ENCODE data around the gene SYNDIG1. TPM values are rescaled to one million over a fixed set of nuclear protein-coding genes. Genes with fewer than 3 reads are reported as not detected.

SYNDIG1 gene
- total RNA-seq, 2 experiments from 2014 or later = not detected

DNA sequence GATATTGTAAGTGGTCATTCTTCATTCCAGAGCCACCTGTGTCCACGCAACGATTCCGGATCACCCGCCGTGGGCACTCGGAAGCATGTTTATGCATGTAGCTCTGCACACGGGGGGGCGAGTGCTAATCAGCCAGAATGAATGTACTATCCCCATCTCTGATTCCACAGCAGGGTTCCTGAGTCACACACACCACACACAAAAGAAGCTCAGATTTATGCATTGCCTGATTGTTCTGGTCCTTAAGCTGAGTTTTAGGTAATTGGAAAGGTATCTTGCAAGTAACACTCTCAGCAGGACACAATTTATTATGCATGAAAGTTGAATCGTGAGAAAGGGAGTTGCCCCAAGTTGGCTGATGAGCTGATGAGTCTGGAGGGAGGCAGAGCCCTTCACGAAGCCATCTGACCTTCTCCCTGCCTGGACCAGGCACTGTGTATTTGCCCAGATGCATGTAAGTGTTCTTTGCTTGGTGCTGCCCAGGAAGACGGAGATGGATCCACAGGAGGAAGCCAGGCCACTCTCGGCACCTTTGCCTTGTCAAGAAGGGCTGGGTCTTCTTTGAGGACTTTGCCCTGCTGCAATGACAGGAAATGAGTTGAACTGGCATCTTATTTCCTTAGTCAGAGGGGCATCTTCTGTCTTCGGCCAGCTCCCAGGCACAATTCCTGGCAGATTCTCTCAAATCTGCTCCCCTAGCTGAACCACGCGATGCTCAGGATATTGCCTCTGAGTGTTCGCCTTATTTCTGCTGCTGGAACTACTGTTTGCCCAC is 141.1 kb downstream of the SYNDIG1 start:
- ChIA-PET CTCF (no interaction called here), POLR2A (no interaction called here)
- no peak for DNase-seq
- H3K27ac Mint-ChIP-seq = no peak overlapping the region
- no peak for ATAC-seq
- H3K4me1 Mint-ChIP-seq (ENCODE audit: low read depth) = no peaks in the 10 kb centered on the region
- no peak overlapping the region for H3K4me3 Mint-ChIP-seq
- no peaks in the 10 kb centered on the region for H3K36me3 Mint-ChIP-seq (ENCODE audit: low read depth)
- H3K27me3 Mint-ChIP-seq (ENCODE audit: low read depth) = no peaks in the 10 kb centered on the region
- H3K9me3 Mint-ChIP-seq (ENCODE audit: insufficient read depth) = no peaks in the 10 kb centered on the region

DNA sequence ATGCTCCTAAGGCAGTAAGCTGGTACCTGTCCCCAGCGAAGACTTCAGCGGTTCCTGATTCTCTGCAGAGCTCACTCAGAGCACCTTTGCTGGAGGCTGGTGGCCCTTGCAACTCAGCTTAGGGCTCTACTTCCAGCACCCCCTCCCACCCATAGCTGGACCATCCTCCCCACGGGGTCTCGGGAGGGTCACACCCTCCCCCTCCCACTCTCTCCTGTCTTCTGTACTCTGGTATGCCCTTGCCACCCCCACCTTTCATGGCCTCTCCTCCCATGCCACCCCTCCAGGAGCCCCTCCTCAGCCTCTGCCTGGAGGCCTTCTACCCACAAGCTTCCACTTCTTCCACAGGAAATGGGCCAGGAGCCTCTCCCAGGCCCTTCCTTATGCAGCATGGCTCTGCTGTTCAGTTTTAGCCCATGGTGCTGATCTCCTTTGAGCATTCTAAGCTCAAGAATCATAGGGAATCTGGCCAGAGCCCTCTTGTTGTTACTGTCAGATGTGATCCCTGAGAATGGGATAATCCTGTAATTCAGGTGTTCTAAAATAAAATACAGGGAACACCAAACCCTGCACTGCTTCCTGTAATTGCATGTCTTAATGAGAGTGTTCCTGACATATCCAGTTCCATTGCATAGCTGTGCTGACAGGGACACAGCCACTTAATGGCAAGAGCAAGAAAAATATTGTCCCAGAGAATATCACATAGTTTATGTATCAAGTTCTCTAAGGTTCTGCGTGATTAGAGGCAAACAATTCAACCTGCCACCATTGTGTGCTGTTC is 142.1 kb downstream of the SYNDIG1 start:
- CTCF ChIA-PET = no interaction called here

DNA sequence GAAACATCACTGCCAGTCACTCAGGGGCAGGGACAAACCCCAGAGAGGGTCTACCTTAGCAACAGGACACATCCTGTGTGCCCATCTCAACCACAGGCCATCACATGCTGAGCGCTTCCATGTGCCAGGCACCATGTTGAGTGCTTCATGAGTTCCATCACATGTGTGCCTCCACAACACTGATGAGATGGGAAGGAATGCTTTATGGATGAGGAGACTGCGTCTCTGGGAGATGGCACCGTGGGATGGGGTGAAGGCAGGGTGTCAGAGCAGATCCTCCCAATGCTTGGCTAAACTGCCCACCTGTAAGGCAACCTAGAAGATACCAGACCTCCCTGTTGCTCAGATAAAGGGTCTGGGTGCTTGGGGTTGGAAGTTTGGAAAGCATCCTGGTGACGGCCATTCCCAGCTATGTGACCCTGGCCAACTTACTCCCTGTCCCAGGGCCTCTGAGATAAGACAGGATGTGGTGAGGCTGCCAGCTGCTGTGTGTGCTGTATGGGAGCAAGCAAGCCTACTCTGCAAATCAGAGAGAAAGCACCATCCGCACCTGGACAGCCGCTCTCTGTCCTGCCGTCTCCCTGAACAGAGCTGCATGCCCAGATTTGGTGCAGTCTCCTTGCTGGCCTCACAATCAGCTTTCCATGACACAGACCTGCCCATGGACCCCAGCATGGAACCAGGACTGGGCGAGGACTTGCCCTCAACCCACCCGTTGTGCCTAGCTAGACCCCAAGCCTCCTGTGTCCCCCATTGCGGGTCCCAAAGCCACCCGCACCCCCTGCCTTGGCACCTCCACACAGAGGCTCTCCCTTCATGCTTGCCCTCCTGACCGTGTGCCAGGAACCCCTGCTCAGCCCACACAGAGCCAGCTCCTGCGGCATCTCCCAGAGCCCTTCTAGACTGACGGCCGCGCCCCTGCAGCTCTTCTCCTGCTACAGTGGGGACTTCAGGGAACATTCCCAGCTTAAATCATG is 143.7 kb downstream of the SYNDIG1 start:
- Mint-ChIP-seq H3K4me3 (no peak overlapping the region), H3K36me3 (ENCODE audit: low read depth) (no peaks in the 10 kb centered on the region), H3K27ac (no peak overlapping the region), H3K27me3 (ENCODE audit: low read depth) (no peaks in the 10 kb centered on the region), H3K4me1 (ENCODE audit: low read depth) (no peaks in the 10 kb centered on the region), H3K9me3 (ENCODE audit: insufficient read depth) (no peaks in the 10 kb centered on the region)
- CTCF ChIA-PET = no interaction called here
- DNase-seq = no peak
- POLR2A ChIA-PET = no interaction called here
- ATAC-seq = no peak

More for the DNA sequence above, 142.1 kb downstream of the SYNDIG1 start:
- ATAC-seq (no peak), DNase-seq (no peak)
- H3K4me3 Mint-ChIP-seq = no peak overlapping the region
- H3K27me3 Mint-ChIP-seq (ENCODE audit: low read depth) = no peaks in the 10 kb centered on the region
- no peak overlapping the region for H3K27ac Mint-ChIP-seq
- POLR2A ChIA-PET = no interaction called here
- no peaks in the 10 kb centered on the region for H3K4me1 Mint-ChIP-seq (ENCODE audit: low read depth)
- H3K36me3 Mint-ChIP-seq (ENCODE audit: low read depth) = no peaks in the 10 kb centered on the region
- no peaks in the 10 kb centered on the region for H3K9me3 Mint-ChIP-seq (ENCODE audit: insufficient read depth)

DNA sequence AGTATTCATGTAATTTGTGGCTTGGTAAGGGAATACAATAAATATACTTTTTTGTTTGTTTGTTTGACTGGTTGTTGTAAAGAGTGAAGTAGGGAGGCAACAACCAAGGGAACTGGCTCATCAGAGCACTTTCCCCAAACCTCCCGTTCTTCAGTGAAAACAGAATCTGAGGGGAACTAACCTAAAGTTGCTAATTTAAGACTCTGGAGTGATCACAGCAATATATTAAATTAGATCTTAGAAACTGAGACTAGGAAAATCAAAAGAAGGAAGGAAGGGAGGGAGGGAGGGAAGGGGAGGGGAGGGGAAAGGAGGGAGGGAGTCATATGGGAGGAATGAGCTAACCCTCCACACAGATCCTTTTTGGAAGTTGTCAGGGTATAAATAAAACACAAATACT is 144.9 kb downstream of the SYNDIG1 start:
- DNase-seq (no peak), ATAC-seq (no peak)
- Mint-ChIP-seq H3K27me3 (ENCODE audit: low read depth) (no peaks in the 10 kb centered on the region), H3K4me1 (ENCODE audit: low read depth) (no peaks in the 10 kb centered on the region), H3K4me3 (no peak overlapping the region), H3K9me3 (ENCODE audit: insufficient read depth) (no peaks in the 10 kb centered on the region), H3K36me3 (ENCODE audit: low read depth) (no peaks in the 10 kb centered on the region), H3K27ac (no peak overlapping the region)
- POLR2A ChIA-PET = no interaction called here
- CTCF ChIA-PET = no interaction called here

DNA sequence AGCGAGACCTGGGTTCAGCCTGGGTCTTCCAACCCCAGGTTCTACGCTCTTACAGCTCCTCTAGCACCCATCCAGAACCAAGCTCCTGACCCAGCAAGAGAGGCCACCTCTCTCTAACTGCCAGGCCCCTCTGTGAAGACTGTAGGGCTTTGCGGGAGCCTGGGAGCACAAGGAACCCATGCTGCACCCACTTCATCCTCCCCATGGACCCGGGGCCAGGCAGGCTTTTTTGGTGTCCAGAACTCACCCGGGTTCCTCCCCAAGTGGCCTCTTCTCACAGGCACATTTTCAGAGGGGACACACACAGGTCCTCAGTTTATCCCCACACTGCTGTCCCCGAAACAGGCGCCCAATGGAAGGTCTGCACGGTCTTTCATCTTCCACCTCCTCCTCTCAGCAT is 145.9 kb downstream of the SYNDIG1 start:
- no peaks in the 10 kb centered on the region for H3K9me3 Mint-ChIP-seq (ENCODE audit: insufficient read depth)
- no peaks in the 10 kb centered on the region for H3K4me1 Mint-ChIP-seq (ENCODE audit: low read depth)
- no peaks in the 10 kb centered on the region for H3K27me3 Mint-ChIP-seq (ENCODE audit: low read depth)
- no peaks in the 10 kb centered on the region for H3K36me3 Mint-ChIP-seq (ENCODE audit: low read depth)
- ChIA-PET POLR2A (no interaction called here), CTCF (no interaction called here)
- ATAC-seq (no peak), DNase-seq (no peak)
- H3K27ac Mint-ChIP-seq = no peak overlapping the region
- H3K4me3 Mint-ChIP-seq = no peak overlapping the region

DNA sequence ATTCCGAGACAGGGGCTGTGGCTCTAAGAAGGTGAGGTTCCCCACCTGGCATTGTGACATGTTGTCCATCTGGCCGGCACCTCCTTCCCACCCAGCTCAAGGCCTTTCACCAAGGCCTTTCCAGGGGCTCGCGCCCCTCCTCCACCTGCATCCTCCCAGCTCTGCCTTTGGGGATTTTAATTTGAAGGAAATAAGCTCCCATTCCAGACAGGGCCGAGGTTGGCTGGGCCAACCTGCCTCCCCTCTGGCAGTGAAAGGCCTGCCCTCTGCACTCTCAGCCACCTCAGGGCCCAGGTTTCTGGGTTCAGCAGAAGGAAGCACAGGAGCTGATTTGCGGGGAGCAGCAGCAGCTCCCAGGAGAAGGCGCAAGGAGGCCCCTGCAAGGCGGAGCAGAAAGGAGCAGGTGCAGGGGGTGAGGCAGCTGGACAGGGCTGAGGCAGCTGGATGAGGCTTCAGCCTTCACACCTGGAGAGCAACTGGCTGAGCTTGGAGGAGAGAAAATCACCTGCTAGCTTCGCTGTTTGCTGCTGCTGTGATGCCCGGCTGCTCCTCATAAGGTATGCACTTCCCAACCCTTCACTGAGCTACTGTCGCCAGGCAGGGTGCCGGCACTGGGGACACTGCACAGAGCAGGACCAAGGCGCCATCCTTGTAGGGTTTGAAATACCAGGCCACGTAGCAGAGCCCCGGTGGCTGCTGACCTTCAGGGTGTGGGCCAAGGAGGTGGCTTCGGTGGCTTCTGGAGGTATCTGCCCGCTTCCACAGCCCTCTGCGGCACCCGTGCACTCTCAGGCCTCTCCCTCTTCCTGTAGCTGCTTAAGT is 147.0 kb downstream of the SYNDIG1 start:
- POLR2A ChIA-PET = interaction anchor here (0.5 kb wide), 1 partner anchor 12 kb away, joined by 3 read pairs; no protein-coding TSS in a partner anchor
- H3K4me3 Mint-ChIP-seq = no peak overlapping the region
- ATAC-seq = no peak

DNA sequence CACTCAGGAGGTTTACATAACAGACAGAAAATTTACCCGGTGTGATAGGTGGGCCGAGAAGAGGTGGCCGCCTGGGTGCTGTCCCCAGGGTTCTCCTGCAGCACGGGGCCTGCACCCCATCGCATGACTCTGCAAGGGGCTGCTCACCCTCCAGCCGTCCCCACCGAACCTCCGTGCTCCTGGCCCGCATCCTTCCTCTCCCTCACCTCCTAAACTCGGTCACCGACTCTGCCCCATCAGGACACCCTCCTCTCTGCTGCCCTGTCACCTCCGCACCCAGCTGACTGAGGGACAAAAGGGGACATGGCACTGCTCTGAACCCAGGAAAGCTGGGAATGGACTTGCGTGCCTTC is 147.6 kb downstream of the SYNDIG1 start:
- ATAC-seq (no peak), DNase-seq (no peak)
- no peak overlapping the region for H3K27ac Mint-ChIP-seq
- CTCF ChIA-PET = no interaction called here
- no peaks in the 10 kb centered on the region for H3K36me3 Mint-ChIP-seq (ENCODE audit: low read depth)
- no peaks in the 10 kb centered on the region for H3K27me3 Mint-ChIP-seq (ENCODE audit: low read depth)
- H3K9me3 Mint-ChIP-seq (ENCODE audit: insufficient read depth) = no peaks in the 10 kb centered on the region
- POLR2A ChIA-PET = interaction anchor here (0.5 kb wide), 1 partner anchor 13 kb away, joined by 3 read pairs; no protein-coding TSS in a partner anchor
- no peaks in the 10 kb centered on the region for H3K4me1 Mint-ChIP-seq (ENCODE audit: low read depth)
- H3K4me3 Mint-ChIP-seq = no peak overlapping the region

More for the DNA sequence above, 147.0 kb downstream of the SYNDIG1 start:
- Mint-ChIP-seq H3K27ac (no peak overlapping the region), H3K4me1 (ENCODE audit: low read depth) (no peaks in the 10 kb centered on the region), H3K27me3 (ENCODE audit: low read depth) (no peaks in the 10 kb centered on the region), H3K36me3 (ENCODE audit: low read depth) (no peaks in the 10 kb centered on the region), H3K9me3 (ENCODE audit: insufficient read depth) (no peaks in the 10 kb centered on the region)
- CTCF ChIA-PET = no interaction called here
- no peak for DNase-seq

DNA sequence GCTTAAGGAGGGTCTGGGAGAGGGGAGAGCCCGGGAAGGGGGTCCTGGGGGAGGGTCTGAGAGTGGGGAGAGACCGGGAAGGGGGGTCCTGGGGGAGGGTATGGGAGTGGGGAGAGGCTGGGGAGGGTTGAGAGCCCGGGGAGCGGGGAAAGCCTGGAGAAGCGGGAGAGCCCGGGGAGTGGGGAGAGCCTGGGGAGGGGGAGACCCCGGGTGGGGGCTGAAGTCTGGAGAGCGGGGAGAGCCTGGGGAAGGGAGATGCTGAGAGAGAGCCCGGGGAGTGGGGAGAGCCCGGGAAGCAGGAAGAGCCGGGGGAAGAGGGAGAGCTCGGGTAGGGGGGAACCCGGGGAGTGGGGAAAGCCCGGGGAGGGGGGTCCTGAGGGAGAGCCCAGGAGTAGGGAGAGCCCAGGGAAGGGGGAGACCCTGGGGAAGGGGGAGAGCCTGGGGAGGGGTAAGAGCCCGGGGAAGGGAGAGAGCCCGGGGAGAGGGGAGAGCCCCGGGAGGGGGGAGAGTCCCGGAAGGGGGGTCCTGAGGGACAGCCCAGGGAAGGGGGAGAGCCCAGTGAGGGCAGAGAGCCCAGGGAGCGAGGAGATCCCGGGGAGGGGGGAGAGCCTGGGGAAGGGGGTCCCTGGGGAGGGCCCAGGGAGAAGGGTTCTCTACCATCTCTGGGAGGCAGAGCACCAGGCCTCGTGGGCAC is 148.5 kb downstream of the SYNDIG1 start:
- ATAC-seq = no peak
- no peak overlapping the region for H3K4me3 Mint-ChIP-seq

DNA sequence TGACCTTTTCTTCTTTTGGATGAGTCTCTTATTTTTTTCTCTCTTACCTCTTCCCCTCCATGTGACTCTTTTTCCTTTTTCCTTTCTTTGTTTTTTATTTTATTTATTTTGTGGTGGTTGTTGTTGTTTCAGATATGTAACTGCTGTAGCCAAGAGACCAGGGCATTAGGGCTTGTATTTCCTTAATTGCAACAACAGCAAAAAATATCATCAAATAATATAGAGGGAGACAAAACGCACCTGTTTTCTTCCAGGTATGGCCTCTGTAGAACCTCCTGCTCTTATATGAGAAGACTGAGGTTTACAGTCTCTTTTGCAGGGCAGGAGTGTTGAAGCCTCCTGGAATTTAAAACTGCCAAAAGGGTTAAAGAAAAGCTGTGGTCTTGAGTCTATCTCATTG is 149.3 kb downstream of the SYNDIG1 start:
- ChIA-PET CTCF (no interaction called here), POLR2A (no interaction called here)
- Mint-ChIP-seq H3K4me3 (no peak overlapping the region), H3K36me3 (ENCODE audit: low read depth) (no peaks in the 10 kb centered on the region), H3K4me1 (ENCODE audit: low read depth) (no peaks in the 10 kb centered on the region), H3K9me3 (ENCODE audit: insufficient read depth) (no peaks in the 10 kb centered on the region), H3K27me3 (ENCODE audit: low read depth) (no peaks in the 10 kb centered on the region), H3K27ac (no peak overlapping the region)
- DNase-seq (no peak), ATAC-seq (no peak)

More for the DNA sequence above, 148.5 kb downstream of the SYNDIG1 start:
- Mint-ChIP-seq H3K4me1 (ENCODE audit: low read depth) (no peaks in the 10 kb centered on the region), H3K36me3 (ENCODE audit: low read depth) (no peaks in the 10 kb centered on the region), H3K27ac (no peak overlapping the region), H3K27me3 (ENCODE audit: low read depth) (no peaks in the 10 kb centered on the region), H3K9me3 (ENCODE audit: insufficient read depth) (no peaks in the 10 kb centered on the region)
- ChIA-PET POLR2A (no interaction called here), CTCF (no interaction called here)
- DNase-seq = no peak

DNA sequence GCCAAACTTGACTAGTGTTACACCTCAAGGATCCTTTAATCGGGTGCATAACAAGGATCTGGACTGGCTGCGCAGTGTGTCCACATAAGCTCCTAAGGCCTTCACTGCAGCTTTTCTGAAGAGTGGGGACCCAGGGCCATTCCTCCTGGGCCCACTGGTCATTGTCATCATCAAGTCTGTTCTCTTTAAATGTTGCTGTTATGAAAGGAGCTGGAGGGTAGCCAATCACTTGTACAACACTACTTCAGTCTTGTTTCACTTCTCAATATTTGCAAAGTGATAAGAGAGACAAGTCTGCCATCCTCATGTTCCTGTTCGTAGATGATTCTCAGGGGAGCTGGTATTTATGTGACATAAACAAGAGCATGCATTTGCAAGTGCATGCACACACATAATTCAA is 149.8 kb downstream of the SYNDIG1 start:
- DNase-seq (no peak), ATAC-seq (no peak)
- H3K4me3 Mint-ChIP-seq = no peak overlapping the region
- ChIA-PET POLR2A (no interaction called here), CTCF (no interaction called here)
- H3K9me3 Mint-ChIP-seq (ENCODE audit: insufficient read depth) = no peaks in the 10 kb centered on the region
- no peaks in the 10 kb centered on the region for H3K36me3 Mint-ChIP-seq (ENCODE audit: low read depth)
- H3K27ac Mint-ChIP-seq = no peak overlapping the region
- H3K27me3 Mint-ChIP-seq (ENCODE audit: low read depth) = no peaks in the 10 kb centered on the region
- no peaks in the 10 kb centered on the region for H3K4me1 Mint-ChIP-seq (ENCODE audit: low read depth)
